GM19328 (cell line): ENCODE measurements around the gene PSMG1.
"Not testable (repeated sequence)": the region's sequence is repeated elsewhere in the genome, so short reads cannot be mapped to it uniquely, and the experiment has no call there.

Source experiments
- ATAC-seq: cut with Tn5 transposase; IDR thresholded peaks from one replicate; pipeline ENCODE4 v1.9.1; 2021; ENCODE audit warnings: mild to moderate bottlenecking, moderate library complexity; ENCODE audit not compliant: unreplicated experiment

The PSMG1 gene

GRCh38 chr21:39159342-39160063 lies 23.7 kb downstream of the PSMG1 start:
- ATAC-seq, result no peak

- ATAC-seq, result not testable (repeated sequence)
Measured at GRCh38 chr21:39157241-39157640, 26.0 kb downstream of the PSMG1 start.

GRCh38 chr21:39156024-39156423 lies 27.2 kb downstream of the PSMG1 start:
- no peak for ATAC-seq

GRCh38 chr21:39155578-39155977 lies 27.7 kb downstream of the PSMG1 start:
- no peak for ATAC-seq

- ATAC-seq, result no peak
Measured at GRCh38 chr21:39153842-39154241, 29.4 kb downstream of the PSMG1 start.

GRCh38 chr21:39153373-39153772 lies 29.9 kb downstream of the PSMG1 start:
- ATAC-seq, result no peak

- no peak for ATAC-seq
Measured at GRCh38 chr21:39152271-39152670, 31.0 kb downstream of the PSMG1 start.

GRCh38 chr21:39150877-39151276 lies 32.4 kb downstream of the PSMG1 start:
- ATAC-seq, result no peak

- no peak for ATAC-seq
Measured at GRCh38 chr21:39150316-39150715, 32.9 kb downstream of the PSMG1 start.

- ATAC-seq, result no peak
Measured at GRCh38 chr21:39149882-39150281, 33.4 kb downstream of the PSMG1 start.

- no peak for ATAC-seq
Measured at GRCh38 chr21:39148975-39149374, 34.3 kb downstream of the PSMG1 start.

GRCh38 chr21:39144191-39144590 lies 39.1 kb downstream of the PSMG1 start:
- no peak for ATAC-seq

- no peak for ATAC-seq
Measured at GRCh38 chr21:39142972-39143371, 40.3 kb downstream of the PSMG1 start.

GRCh38 chr21:39141502-39141901 lies 41.7 kb downstream of the PSMG1 start:
- no peak for ATAC-seq

- ATAC-seq, result no peak
Measured at GRCh38 chr21:39137248-39138178, 45.7 kb downstream of the PSMG1 start.

GRCh38 chr21:39136711-39137110 lies 46.5 kb downstream of the PSMG1 start:
- ATAC-seq, result no peak

GRCh38 chr21:39136138-39136537 lies 47.1 kb downstream of the PSMG1 start:
- not testable (repeated sequence) for ATAC-seq

- ATAC-seq, result no peak
Measured at GRCh38 chr21:39134288-39134810, 48.9 kb downstream of the PSMG1 start.

- ATAC-seq, result no peak
Measured at GRCh38 chr21:39132248-39132647, 51.0 kb downstream of the PSMG1 start.

GRCh38 chr21:39131791-39132190 lies 51.5 kb downstream of the PSMG1 start:
- ATAC-seq, result no peak

- ATAC-seq, result no peak
Measured at GRCh38 chr21:39127506-39127905, 55.7 kb downstream of the PSMG1 start.

GRCh38 chr21:39126486-39126806 lies 56.8 kb downstream of the PSMG1 start:
- no peak for ATAC-seq
